Measurements from ENCODE around the gene ITGA11.
"Not testable (repeated sequence)": the region's sequence is repeated elsewhere in the genome, so short reads cannot be mapped to it uniquely, and the experiment has no call there.

ITGA11 gene

GRCh38 chr15:68405378-68406250, 26.3 kb downstream of the ITGA11 start:
- H3K4me1 Mint-ChIP-seq (ENCODE audit: low read depth): no peaks in the 10 kb centered on the region
- no peaks in the 10 kb centered on the region for H3K27me3 Mint-ChIP-seq
- H3K9me3 Mint-ChIP-seq: no peaks in the 10 kb centered on the region
- H3K4me3 Mint-ChIP-seq: no peak overlapping the region
- no peak overlapping the region for H3K27ac Mint-ChIP-seq
- H3K36me3 Mint-ChIP-seq (ENCODE audit: low read depth): no peaks in the 10 kb centered on the region
- peak; percentile 7 for DNase-seq

DNA sequence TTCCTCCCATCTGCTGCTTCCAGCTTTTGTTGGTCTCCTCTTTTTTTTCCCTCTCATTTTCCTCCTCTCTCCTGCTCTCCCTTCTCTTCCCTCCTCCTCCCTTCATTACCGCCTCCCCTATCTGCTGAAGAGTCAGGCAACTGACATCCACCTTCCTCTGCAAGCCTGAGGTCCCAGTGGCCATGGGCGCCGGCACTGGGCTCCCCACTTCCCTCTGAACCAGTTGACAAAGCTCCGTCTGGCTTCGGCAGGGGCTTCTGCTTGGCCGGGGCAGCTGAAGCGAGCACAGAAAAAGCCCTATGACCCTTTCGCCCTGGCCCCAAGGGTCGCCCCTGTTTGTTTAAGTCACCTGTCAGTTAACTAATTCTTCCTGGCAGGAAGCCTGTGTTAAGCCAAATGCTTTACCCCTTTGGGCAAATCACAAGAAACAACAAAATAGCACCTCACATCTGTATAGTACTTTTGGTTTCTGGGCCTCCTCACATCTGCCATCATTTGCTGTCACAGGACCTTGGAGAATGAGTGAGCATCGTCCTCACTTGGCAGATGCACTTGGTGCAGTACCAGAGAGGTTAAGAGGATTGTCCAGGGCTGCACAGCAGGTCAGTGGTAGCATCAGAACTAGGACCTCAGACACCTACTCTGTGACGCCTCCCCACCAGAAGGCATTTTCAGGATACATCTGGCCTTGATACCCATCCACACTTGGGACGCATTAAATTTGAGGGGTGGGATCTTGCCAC, 27.7 kb downstream of the ITGA11 start:
- Mint-ChIP-seq H3K4me1 (ENCODE audit: low read depth) (no peaks in the 10 kb centered on the region), H3K27ac (no peak overlapping the region), H3K36me3 (ENCODE audit: low read depth) (no peaks in the 10 kb centered on the region), H3K27me3 (no peaks in the 10 kb centered on the region), H3K4me3 (no peak overlapping the region), H3K9me3 (no peaks in the 10 kb centered on the region)
- DNase-seq: peak; percentile 8

DNA sequence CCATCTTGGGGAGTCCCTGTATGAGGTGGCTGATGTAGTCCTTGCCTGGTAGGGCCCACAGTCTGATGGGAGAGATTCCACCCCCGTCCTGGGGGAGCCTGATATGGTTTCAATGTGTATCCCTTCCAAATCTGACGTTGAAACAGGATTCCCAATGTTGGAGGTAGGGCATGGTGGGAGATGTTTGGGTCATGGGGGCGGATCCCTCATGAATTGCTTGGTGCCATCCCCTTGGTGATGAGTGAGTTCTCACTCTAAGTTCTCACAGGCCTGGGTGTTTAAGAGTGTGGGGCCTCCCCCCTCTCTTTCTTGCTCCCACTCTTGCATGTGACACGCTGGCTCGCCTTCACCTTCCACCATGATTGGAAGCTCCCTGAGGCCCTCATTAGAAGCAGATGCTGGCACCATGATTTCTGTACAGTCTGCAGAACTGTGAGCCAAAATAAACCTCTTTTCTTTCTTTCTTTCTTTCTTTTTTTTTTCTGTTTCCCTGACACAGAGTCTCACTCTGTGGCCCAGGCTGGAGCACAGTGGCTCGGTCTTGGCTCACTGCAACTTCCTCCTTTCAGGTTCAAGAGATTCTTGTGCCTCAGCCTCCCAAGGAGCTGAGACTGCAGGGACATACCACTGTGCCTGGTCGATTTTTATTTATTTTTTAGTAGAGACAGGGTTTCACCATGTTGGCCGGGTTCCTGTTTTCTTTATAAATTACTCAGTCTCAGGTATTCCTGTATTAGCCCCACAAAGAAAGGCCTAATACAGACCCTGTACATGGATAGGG, 28.6 kb downstream of the ITGA11 start:
- Mint-ChIP-seq H3K9me3 (no peaks in the 10 kb centered on the region), H3K27me3 (no peaks in the 10 kb centered on the region), H3K4me1 (ENCODE audit: low read depth) (no peaks in the 10 kb centered on the region), H3K4me3 (no peak overlapping the region), H3K36me3 (ENCODE audit: low read depth) (no peaks in the 10 kb centered on the region), H3K27ac (no peak overlapping the region)
- peak; percentile 17 for DNase-seq

- no peaks in the 10 kb centered on the region for H3K27me3 Mint-ChIP-seq
- no peaks in the 10 kb centered on the region for H3K4me1 Mint-ChIP-seq (ENCODE audit: low read depth)
- no peak overlapping the region for H3K27ac Mint-ChIP-seq
- DNase-seq: peak; percentile 18
- no peaks in the 10 kb centered on the region for H3K36me3 Mint-ChIP-seq (ENCODE audit: low read depth)
- H3K4me3 Mint-ChIP-seq: no peak overlapping the region
- no peaks in the 10 kb centered on the region for H3K9me3 Mint-ChIP-seq
Measured at GRCh38 chr15:68402432-68403160, 29.4 kb downstream of the ITGA11 start.

- Mint-ChIP-seq H3K27ac (no peak overlapping the region), H3K27me3 (no peaks in the 10 kb centered on the region), H3K4me1 (ENCODE audit: low read depth) (no peaks in the 10 kb centered on the region)
Measured at GRCh38 chr15:68401496-68402431, 30.2 kb downstream of the ITGA11 start.

GRCh38 chr15:68400066-68400456, 31.9 kb downstream of the ITGA11 start:
- H3K9me3 Mint-ChIP-seq: no peaks in the 10 kb centered on the region
- no peak overlapping the region for H3K4me3 Mint-ChIP-seq
- no peaks in the 10 kb centered on the region for H3K36me3 Mint-ChIP-seq (ENCODE audit: low read depth)
- no peak overlapping the region for H3K27ac Mint-ChIP-seq
- H3K4me1 Mint-ChIP-seq (ENCODE audit: low read depth): no peaks in the 10 kb centered on the region
- DNase-seq: no peak
- peaks cover 2% of the 10 kb centered on the region for H3K27me3 Mint-ChIP-seq

More at GRCh38 chr15:68401496-68402431, 30.2 kb downstream of the ITGA11 start:
- Mint-ChIP-seq H3K4me3 (no peak overlapping the region), H3K36me3 (ENCODE audit: low read depth) (no peaks in the 10 kb centered on the region), H3K9me3 (no peaks in the 10 kb centered on the region)
- DNase-seq: no peak

GRCh38 chr15:68399096-68400065, 32.6 kb downstream of the ITGA11 start:
- Mint-ChIP-seq H3K27ac (no peak overlapping the region), H3K9me3 (no peaks in the 10 kb centered on the region), H3K27me3 (peaks cover 8% of the 10 kb centered on the region), H3K36me3 (ENCODE audit: low read depth) (no peaks in the 10 kb centered on the region), H3K4me1 (ENCODE audit: low read depth) (no peaks in the 10 kb centered on the region), H3K4me3 (no peak overlapping the region)
- DNase-seq: no peak

GRCh38 chr15:68397999-68398398, 34.0 kb downstream of the ITGA11 start:
- not testable (repeated sequence) for H3K9me3 Mint-ChIP-seq; DNase-seq; H3K4me1 Mint-ChIP-seq (ENCODE audit: low read depth); H3K4me3 Mint-ChIP-seq; H3K27ac Mint-ChIP-seq; H3K36me3 Mint-ChIP-seq (ENCODE audit: low read depth)
- H3K27me3 Mint-ChIP-seq: peaks cover 18% of the 10 kb centered on the region

GRCh38 chr15:68396068-68396467, 35.9 kb downstream of the ITGA11 start:
- H3K27me3 Mint-ChIP-seq: peaks cover 35% of the 10 kb centered on the region
- H3K4me3 Mint-ChIP-seq: no peak overlapping the region
- no peaks in the 10 kb centered on the region for H3K9me3 Mint-ChIP-seq
- H3K36me3 Mint-ChIP-seq (ENCODE audit: low read depth): no peaks in the 10 kb centered on the region
- no peaks in the 10 kb centered on the region for H3K4me1 Mint-ChIP-seq (ENCODE audit: low read depth)
- no peak for DNase-seq
- no peak overlapping the region for H3K27ac Mint-ChIP-seq

- H3K9me3 Mint-ChIP-seq: no peaks in the 10 kb centered on the region
- H3K27ac Mint-ChIP-seq: no peak overlapping the region
- no peaks in the 10 kb centered on the region for H3K36me3 Mint-ChIP-seq (ENCODE audit: low read depth)
- H3K4me3 Mint-ChIP-seq: no peak overlapping the region
- DNase-seq: peak; percentile 12
- H3K4me1 Mint-ChIP-seq (ENCODE audit: low read depth): peaks cover 3% of the 10 kb centered on the region
- H3K27me3 Mint-ChIP-seq: peaks cover 46% of the 10 kb centered on the region
Measured at GRCh38 chr15:68391121-68391520, 40.8 kb downstream of the ITGA11 start.

GRCh38 chr15:68389936-68390817, 41.8 kb downstream of the ITGA11 start:
- Mint-ChIP-seq H3K9me3 (no peaks in the 10 kb centered on the region), H3K27ac (no peak overlapping the region), H3K27me3 (peaks cover 44% of the 10 kb centered on the region), H3K36me3 (ENCODE audit: low read depth) (no peaks in the 10 kb centered on the region), H3K4me1 (ENCODE audit: low read depth) (peaks cover 3% of the 10 kb centered on the region), H3K4me3 (no peak overlapping the region)
- peak; percentile 24 for DNase-seq
